Measurements from ENCODE around the gene VSIG4.
A peak's percentile ranks its signal among the peaks of the same experiment; 100 is the strongest.

VSIG4 gene

GRCh38 chrX:66012094-66012534 lies 27.8 kb downstream of the VSIG4 start:
- H3K36me3 ChIP-seq (ENCODE audit: insufficient read depth), result no peaks in the 10 kb centered on the region
- H4K20me1 ChIP-seq (ENCODE audit: insufficient read depth), result no peaks in the 10 kb centered on the region
- H3K4me2 ChIP-seq, result peak overlapping the region; percentile 19; the same call in 1 of the 2 replicates
- no peak overlapping the region for H3K9ac ChIP-seq
- H3K79me2 ChIP-seq (ENCODE audit: insufficient read depth, low read depth), result no peaks in the 10 kb centered on the region
- H3K4me3 ChIP-seq (IDR thresholded peaks at IDR 0.05; ENCODE audit: insufficient read depth, low read depth, low read length), result no peak overlapping the region
- no peaks in the 10 kb centered on the region for H3K27me3 ChIP-seq (ENCODE audit: insufficient read depth, low read depth)
- peaks cover 22% of the 10 kb centered on the region for H3K4me1 ChIP-seq (ENCODE audit: low read depth, poor library complexity, severe bottlenecking)
- peak overlapping the region; percentile 25; the same call in 1 of the 2 replicates for H3K27ac ChIP-seq
- no peak overlapping the region for H2AFZ ChIP-seq (ENCODE audit: low read depth)
- TF ChIP-seq CTCF (conservative IDR thresholded peaks at IDR 0.05; ENCODE audit: low read depth, low read length), result no peak

- H3K27ac ChIP-seq, result no peak overlapping the region
- no peaks in the 10 kb centered on the region for H3K79me2 ChIP-seq (ENCODE audit: insufficient read depth, low read depth)
- H3K4me3 ChIP-seq (IDR thresholded peaks at IDR 0.05; ENCODE audit: insufficient read depth, low read depth, low read length), result no peak overlapping the region
- H3K4me1 ChIP-seq (ENCODE audit: low read depth, poor library complexity, severe bottlenecking), result peaks cover 28% of the 10 kb centered on the region
- no peak overlapping the region for H3K4me2 ChIP-seq
- H3K36me3 ChIP-seq (ENCODE audit: insufficient read depth), result no peaks in the 10 kb centered on the region
- no peak overlapping the region for H3K9ac ChIP-seq
- H3K27me3 ChIP-seq (ENCODE audit: insufficient read depth, low read depth), result no peaks in the 10 kb centered on the region
- H4K20me1 ChIP-seq (ENCODE audit: insufficient read depth), result no peaks in the 10 kb centered on the region
- TF ChIP-seq CTCF (conservative IDR thresholded peaks at IDR 0.05; ENCODE audit: low read depth, low read length), result no peak
- no peak overlapping the region for H2AFZ ChIP-seq (ENCODE audit: low read depth)
Observed at GRCh38 chrX:66009231-66009845, 30.5 kb downstream of the VSIG4 start.

- no peak overlapping the region for H3K4me2 ChIP-seq
- TF ChIP-seq CTCF (conservative IDR thresholded peaks at IDR 0.05; ENCODE audit: low read depth, low read length), result no peak
- peaks cover 28% of the 10 kb centered on the region for H3K4me1 ChIP-seq (ENCODE audit: low read depth, poor library complexity, severe bottlenecking)
- no peaks in the 10 kb centered on the region for H4K20me1 ChIP-seq (ENCODE audit: insufficient read depth)
- H3K9ac ChIP-seq, result no peak overlapping the region
- no peak overlapping the region for H2AFZ ChIP-seq (ENCODE audit: low read depth)
- no peak overlapping the region for H3K27ac ChIP-seq
- H3K79me2 ChIP-seq (ENCODE audit: insufficient read depth, low read depth), result no peaks in the 10 kb centered on the region
- H3K36me3 ChIP-seq (ENCODE audit: insufficient read depth), result no peaks in the 10 kb centered on the region
- H3K4me3 ChIP-seq (IDR thresholded peaks at IDR 0.05; ENCODE audit: insufficient read depth, low read depth, low read length), result no peak overlapping the region
- H3K27me3 ChIP-seq (ENCODE audit: insufficient read depth, low read depth), result no peaks in the 10 kb centered on the region
Observed at GRCh38 chrX:66008328-66008970, 31.4 kb downstream of the VSIG4 start.

- no peak for TF ChIP-seq CTCF (conservative IDR thresholded peaks at IDR 0.05; ENCODE audit: low read depth, low read length)
- Histone ChIP-seq H3K79me2 (ENCODE audit: insufficient read depth, low read depth) (no peaks in the 10 kb centered on the region), H3K4me2 (no peak overlapping the region), H3K9ac (no peak overlapping the region), H2AFZ (ENCODE audit: low read depth) (no peak overlapping the region), H3K4me1 (ENCODE audit: low read depth, poor library complexity, severe bottlenecking) (peaks cover 23% of the 10 kb centered on the region), H3K36me3 (ENCODE audit: insufficient read depth) (no peaks in the 10 kb centered on the region), H3K27me3 (ENCODE audit: insufficient read depth, low read depth) (no peaks in the 10 kb centered on the region), H3K4me3 (IDR thresholded peaks at IDR 0.05; ENCODE audit: insufficient read depth, low read depth, low read length) (no peak overlapping the region), H4K20me1 (ENCODE audit: insufficient read depth) (no peaks in the 10 kb centered on the region), H3K27ac (no peak overlapping the region)
Observed at GRCh38 chrX:66007851-66008250, 32.0 kb downstream of the VSIG4 start.

Data from KMS-11 (cell line).